ENCODE data around the gene GAD1.

GAD1 gene

DNA sequence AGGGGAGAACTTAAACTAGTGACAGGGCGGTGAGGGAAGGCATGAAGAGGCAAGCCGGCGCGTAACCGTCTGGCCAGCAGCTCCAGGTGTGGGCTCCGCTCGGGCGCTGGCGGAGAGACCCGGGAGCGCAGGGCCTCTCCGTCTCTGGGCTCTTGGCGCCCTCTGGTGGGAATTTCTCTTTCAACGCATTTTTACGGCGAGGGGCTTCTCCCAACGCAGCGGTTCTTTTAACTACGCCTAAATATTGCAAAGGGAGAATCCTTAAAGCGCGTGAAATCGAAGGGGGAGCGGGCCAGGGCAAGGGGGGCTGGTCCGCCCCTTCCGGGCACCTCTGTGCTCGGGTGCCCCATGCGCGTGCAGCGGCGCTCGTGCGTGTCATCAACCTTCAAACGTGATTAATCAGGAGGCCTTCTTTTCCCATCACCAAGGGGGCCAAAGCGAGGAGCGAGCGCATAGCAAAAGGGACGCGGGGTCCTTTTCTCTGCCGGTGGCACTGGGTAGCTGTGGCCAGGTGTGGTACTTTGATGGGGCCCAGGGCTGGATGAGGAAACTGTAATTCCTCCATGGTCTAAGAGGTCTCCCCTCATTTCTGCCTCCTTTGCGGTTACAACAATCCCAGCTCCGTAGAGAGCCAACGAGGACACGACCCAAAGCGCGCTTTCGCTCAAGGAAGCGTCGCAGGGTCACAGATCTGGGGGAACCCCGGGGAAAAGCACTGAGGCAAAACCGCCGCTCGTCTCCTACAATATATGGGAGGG lies 762 bp upstream of the GAD1 start:
- no peak for DNase-seq (ENCODE audit: low read depth, low spot score)
- peak; percentile 68 for TF ChIP-seq CTCF (IDR thresholded peaks at IDR 0.05; ENCODE audit: insufficient read depth, low read length, missing control alignments)

GRCh38 chr2:170817093-170818035 lies 677 bp downstream of the GAD1 start:
- POLR2A ChIA-PET, result no interaction called here
- DNase-seq (ENCODE audit: low read depth, low spot score), result no peak
- H3K4me3 ChIP-seq (ENCODE audit: low read depth, low read length), result peak overlapping the region; percentile 51
- no peak for TF ChIP-seq CTCF (IDR thresholded peaks at IDR 0.05; ENCODE audit: insufficient read depth, low read length, missing control alignments)
- CTCF ChIA-PET, result interaction anchor here (0.7 to 6.0 kb wide), 10 partner anchors 8 to 886 kb away, joined by 3 to 89 read pairs (median 6); no protein-coding TSS in a partner anchor

More for the DNA sequence above, 762 bp upstream of the GAD1 start:
- ChIA-PET POLR2A (no interaction called here), CTCF (interaction anchor here (0.7 to 6.0 kb wide), 14 partner anchors 9 to 885 kb away, joined by 3 to 89 read pairs (median 4); no protein-coding TSS in a partner anchor)
- peak overlapping the region; percentile 51 for H3K4me3 ChIP-seq (ENCODE audit: low read depth, low read length)

GRCh38 chr2:170818036-170818751 lies 1.5 kb downstream of the GAD1 start:
- TF ChIP-seq CTCF (IDR thresholded peaks at IDR 0.05; ENCODE audit: insufficient read depth, low read length, missing control alignments), result no peak
- CTCF ChIA-PET, result interaction anchor here (1.1 to 2.0 kb wide), 3 partner anchors 55 to 421 kb away, joined by 3 to 7 read pairs (median 4); no protein-coding TSS in a partner anchor
- DNase-seq (ENCODE audit: low read depth, low spot score), result no peak

GRCh38 chr2:170818752-170819470 lies 2.2 kb downstream of the GAD1 start:
- ChIA-PET CTCF (interaction anchor here (1.1 to 2.0 kb wide), 3 partner anchors 54 to 421 kb away, joined by 3 to 7 read pairs (median 4); no protein-coding TSS in a partner anchor), POLR2A (no interaction called here)
- DNase-seq (ENCODE audit: low read depth, low spot score), result no peak
- no peak overlapping the region for H3K4me3 ChIP-seq (ENCODE audit: low read depth, low read length)
- no peak for TF ChIP-seq CTCF (IDR thresholded peaks at IDR 0.05; ENCODE audit: insufficient read depth, low read length, missing control alignments)

More at GRCh38 chr2:170818036-170818751, 1.5 kb downstream of the GAD1 start:
- H3K4me3 ChIP-seq (ENCODE audit: low read depth, low read length), result peak overlapping the region; percentile 51
- POLR2A ChIA-PET, result no interaction called here

DNA sequence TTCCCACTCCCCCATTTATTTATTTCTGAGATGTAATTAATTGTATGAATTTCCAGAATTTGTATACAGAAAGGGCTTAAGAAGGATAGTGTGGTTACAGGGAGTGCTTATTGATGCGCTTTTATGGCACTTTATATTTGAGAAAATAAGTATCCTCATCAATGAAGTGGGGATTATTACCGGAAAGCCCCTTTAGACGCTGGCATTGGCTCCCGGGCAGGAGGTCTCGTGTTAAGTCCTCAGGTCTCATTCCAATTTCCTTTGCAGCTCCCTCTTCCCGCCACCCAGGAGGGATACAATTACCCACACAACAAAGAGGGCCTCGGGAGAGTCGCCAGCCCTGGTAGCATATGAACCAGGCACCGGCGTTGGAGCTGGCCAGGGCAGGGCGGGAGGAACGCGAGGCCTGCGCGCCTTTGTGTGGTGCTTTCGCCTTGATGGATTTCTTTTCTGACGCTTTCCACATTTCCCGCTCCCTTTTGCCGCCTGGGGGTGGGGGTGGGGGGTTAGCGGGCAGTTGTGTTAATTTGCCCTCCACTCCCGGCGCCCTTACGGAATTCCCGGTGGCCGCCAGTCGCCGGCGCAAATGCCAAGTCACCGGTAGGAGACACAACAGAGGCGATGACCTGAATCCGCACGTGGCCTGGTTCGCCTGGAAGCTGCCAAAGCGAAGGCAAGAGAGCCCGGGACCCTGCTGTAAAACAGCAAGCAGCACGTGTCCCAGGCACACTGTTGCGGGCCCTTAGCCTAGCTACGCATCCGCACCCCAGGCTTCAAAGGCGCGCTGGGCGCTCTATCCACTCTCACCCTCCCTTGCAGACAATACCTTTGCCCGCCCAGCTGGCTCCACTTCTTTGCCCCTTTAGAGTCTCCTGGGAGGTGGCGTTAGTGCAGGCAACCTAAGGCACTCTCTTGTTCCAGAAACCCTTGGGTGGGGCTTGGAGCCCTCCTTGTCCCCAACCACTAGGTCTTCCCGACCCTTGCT lies 3.3 kb downstream of the GAD1 start:
- TF ChIP-seq CTCF (IDR thresholded peaks at IDR 0.05; ENCODE audit: insufficient read depth, low read length, missing control alignments), result no peak
- CTCF ChIA-PET, result interaction anchor here (1.1 to 2.4 kb wide), 4 partner anchors 53 to 422 kb away, joined by 3 to 7 read pairs (median 5); no protein-coding TSS in a partner anchor
- DNase-seq (ENCODE audit: low read depth, low spot score), result no peak
- POLR2A ChIA-PET, result no interaction called here
- H3K4me3 ChIP-seq (ENCODE audit: low read depth, low read length), result no peak overlapping the region

All from AG04449 (cell line).